RWPE2 (cell line): ENCODE data around the gene NGB.

Source experiments
- ATAC-seq: fragments of 200-7000 bp; cut with Tn5 transposase; 3 replicates; pipeline ENCODE4 v1.9.1; 2021; ENCODE audit warnings: low read depth
- DNase-seq: peaks from one replicate; pipeline ENCODE4 v3.0.0-alpha.2; 2020; ENCODE audit warnings: low spot score
- H3K27ac ChIP-seq: fragments of 450-650 bp; 2 replicates; pipeline ENCODE4 v1.5.1; 2017; ENCODE audit warnings: mild to moderate bottlenecking; ENCODE audit not compliant: poor library complexity, severe bottlenecking
- H3K27me3 ChIP-seq: fragments of 250-450 bp; sonication (Bioruptor Pico); 2 replicates; pipeline ENCODE4 v1.5.1; 2021; ENCODE audit warnings: mild to moderate bottlenecking, moderate library complexity; ENCODE audit not compliant: insufficient read depth, poor library complexity, severe bottlenecking
- H3K36me3 ChIP-seq: fragments of 250-450 bp; sonication (Bioruptor Pico); 2 replicates; pipeline ENCODE4 v1.5.1; 2020; ENCODE audit warnings: low read depth, mild to moderate bottlenecking, moderate library complexity
- H3K4me1 ChIP-seq: fragments of 250-450 bp; sonication (Bioruptor Pico); 2 replicates; pipeline ENCODE4 v1.5.1; 2021; ENCODE audit warnings: mild to moderate bottlenecking, moderate library complexity; ENCODE audit not compliant: insufficient read depth, poor library complexity, severe bottlenecking
- H3K4me3 ChIP-seq: fragments of 250-450 bp; sonication (Bioruptor Pico); 2 replicates; pipeline ENCODE4 v1.5.1; 2021; ENCODE audit warnings: mild to moderate bottlenecking, moderate library complexity; ENCODE audit not compliant: severe bottlenecking
- H3K9me3 ChIP-seq: fragments of 250-450 bp; sonication (Bioruptor Pico); 2 replicates; pipeline ENCODE4 v1.5.1; 2021; ENCODE audit warnings: mild to moderate bottlenecking, moderate library complexity; ENCODE audit not compliant: severe bottlenecking
- CTCF ChIP-seq: fragments of 450-650 bp; IDR thresholded peaks from one replicate; pipeline ENCODE4 v1.5.1; 2017; ENCODE audit warnings: mild to moderate bottlenecking, moderate library complexity; ENCODE audit not compliant: poor library complexity, severe bottlenecking

Gene NGB

GRCh38 chr14:77311217-77311616 lies 40.2 kb upstream of the NGB start:
- Histone ChIP-seq H3K4me3 (no peak overlapping the region), H3K27me3 (no peaks in the 10 kb centered on the region), H3K9me3 (no peaks in the 10 kb centered on the region), H3K27ac (no peak overlapping the region), H3K4me1 (peaks cover 19% of the 10 kb centered on the region), H3K36me3 (no peaks in the 10 kb centered on the region)
- no peak for ATAC-seq
- no peak for TF ChIP-seq CTCF
- no peak for DNase-seq

GRCh38 chr14:77310026-77310425 lies 39.0 kb upstream of the NGB start:
- Histone ChIP-seq H3K4me3 (no peak overlapping the region), H3K36me3 (no peaks in the 10 kb centered on the region), H3K27me3 (no peaks in the 10 kb centered on the region), H3K27ac (no peak overlapping the region), H3K4me1 (peaks cover 19% of the 10 kb centered on the region), H3K9me3 (no peaks in the 10 kb centered on the region)
- TF ChIP-seq CTCF, result no peak
- no peak for DNase-seq
- ATAC-seq, result no peak

GRCh38 chr14:77309131-77309530 lies 38.1 kb upstream of the NGB start:
- H3K36me3 ChIP-seq, result peaks cover 5% of the 10 kb centered on the region
- H3K4me3 ChIP-seq, result no peak overlapping the region
- no peak overlapping the region for H3K27ac ChIP-seq
- H3K27me3 ChIP-seq, result no peaks in the 10 kb centered on the region
- H3K4me1 ChIP-seq, result peaks cover 18% of the 10 kb centered on the region
- no peak for ATAC-seq
- no peak for TF ChIP-seq CTCF
- no peaks in the 10 kb centered on the region for H3K9me3 ChIP-seq
- no peak for DNase-seq

GRCh38 chr14:77306851-77307496 lies 36.0 kb upstream of the NGB start:
- Histone ChIP-seq H3K9me3 (no peaks in the 10 kb centered on the region), H3K27ac (peak overlapping the region; percentile 7), H3K4me3 (no peak overlapping the region), H3K36me3 (peaks cover 9% of the 10 kb centered on the region), H3K4me1 (peaks cover 25% of the 10 kb centered on the region), H3K27me3 (no peaks in the 10 kb centered on the region)
- no peak for ATAC-seq
- no peak for TF ChIP-seq CTCF
- no peak for DNase-seq

- Histone ChIP-seq H3K4me3 (no peak overlapping the region), H3K27me3 (no peaks in the 10 kb centered on the region), H3K36me3 (peaks cover 9% of the 10 kb centered on the region), H3K9me3 (no peaks in the 10 kb centered on the region), H3K4me1 (peaks cover 25% of the 10 kb centered on the region), H3K27ac (peak overlapping the region; percentile 7)
- DNase-seq (no peak), ATAC-seq (no peak)
- no peak for TF ChIP-seq CTCF
Observed at GRCh38 chr14:77306416-77306815, 35.4 kb upstream of the NGB start.
